Activated T-helper 9 cell treated with anti-CD3 and anti-CD28 coated beads, Interleukin-2, amount 50 U/mL, for 16 hours (primary cell): ENCODE measurements around the gene MARCHF7.

Experiments used
- DNase-seq: peaks from one replicate; pipeline ENCODE4 v3.0.0-alpha.2; 2020; ENCODE audit warnings: low read depth

MARCHF7 gene

DNA sequence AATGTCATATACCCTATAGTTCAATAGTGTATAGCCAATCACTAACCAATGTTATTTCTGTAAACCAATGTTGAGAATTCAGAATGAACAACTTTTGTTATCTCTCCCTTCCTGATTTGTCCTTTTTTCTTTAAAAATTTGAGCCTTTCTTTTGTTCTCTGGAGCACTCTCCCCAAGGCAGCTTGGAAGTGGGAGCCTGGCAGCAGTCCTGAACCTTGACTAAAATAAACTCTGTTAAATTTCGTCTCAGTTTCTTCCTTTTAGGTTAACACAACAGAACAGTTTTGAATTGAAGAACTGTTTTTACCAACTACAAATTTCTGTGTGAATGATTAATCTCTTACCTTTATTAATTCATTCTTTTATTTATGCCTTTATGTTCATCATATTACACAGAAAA lies 49.8 kb downstream of the MARCHF7 start:
- DNase-seq: no peak
